HEK293 (cell line): ENCODE data around the gene PYCR2.

Experiments
- OVOL3 ChIP-seq: fragments of 450-650 bp; formaldehyde crosslinking; IDR thresholded peaks from 2 replicates; pipeline ENCODE4 v1.5.1; 2016; ENCODE audit warnings: missing biosample characterization, missing genetic modification characterization
- ZNF174 ChIP-seq: fragments of 450-650 bp; formaldehyde crosslinking; IDR thresholded peaks from 2 replicates; pipeline ENCODE4 v1.5.0; 2017; ENCODE audit warnings: missing biosample characterization, mild to moderate bottlenecking, missing genetic modification characterization
- ZNF214 ChIP-seq: fragments of 450-650 bp; formaldehyde crosslinking; IDR thresholded peaks from 2 replicates; pipeline ENCODE4 v1.5.1; 2017; ENCODE audit warnings: missing biosample characterization, mild to moderate bottlenecking, missing genetic modification characterization, borderline replicate concordance
- ZNF335 ChIP-seq: fragments of 450-650 bp; formaldehyde crosslinking; conservative IDR thresholded peaks from 2 replicates; pipeline ENCODE4 v1.5.1; 2016; ENCODE audit warnings: missing biosample characterization, missing genetic modification characterization
- ZNF423 ChIP-seq: fragments of 450-650 bp; formaldehyde crosslinking; IDR thresholded peaks from 2 replicates; pipeline ENCODE4 v1.5.1; 2016; ENCODE audit warnings: missing biosample characterization, missing genetic modification characterization
- TF ChIP-seq, protein P1 (sequence below): fragments of 450-650 bp; formaldehyde crosslinking; IDR thresholded peaks from 2 replicates; pipeline ENCODE4 v1.5.1; 2016; ENCODE audit warnings: missing biosample characterization, missing genetic modification characterization
- TF ChIP-seq, protein P2 (sequence below): fragments of 450-650 bp; formaldehyde crosslinking; IDR thresholded peaks from 2 replicates; pipeline ENCODE4 v1.5.1; 2016; ENCODE audit warnings: missing biosample characterization, missing genetic modification characterization

DNA sequence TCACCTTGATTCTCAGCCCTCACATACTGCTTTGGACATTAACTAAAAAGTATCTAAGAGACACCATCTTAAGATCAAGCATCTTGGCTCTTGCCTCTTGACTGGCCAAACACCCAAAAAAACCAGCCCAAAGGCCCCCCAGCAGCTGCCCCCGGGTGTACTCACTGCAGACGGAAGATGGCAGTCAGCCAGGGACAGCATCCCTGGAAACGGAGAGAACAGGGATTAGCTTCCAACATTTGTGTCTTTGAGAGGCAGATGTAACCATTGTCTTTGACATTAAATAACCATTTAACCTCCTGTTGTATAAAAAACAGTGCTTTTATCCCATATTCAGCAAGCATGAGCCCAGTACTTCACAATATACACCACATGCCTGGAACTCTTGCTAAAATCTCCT lies 53.1 kb downstream of the PYCR2 start:
- TF ChIP-seq ZNF335 (tag by site-specific recombination): no peak
- TF ChIP-seq ZNF214 (tag by site-specific recombination): no peak
- no peak for TF ChIP-seq ZNF174
- no peak for TF ChIP-seq ZNF423
- TF ChIP-seq, protein P1, sequence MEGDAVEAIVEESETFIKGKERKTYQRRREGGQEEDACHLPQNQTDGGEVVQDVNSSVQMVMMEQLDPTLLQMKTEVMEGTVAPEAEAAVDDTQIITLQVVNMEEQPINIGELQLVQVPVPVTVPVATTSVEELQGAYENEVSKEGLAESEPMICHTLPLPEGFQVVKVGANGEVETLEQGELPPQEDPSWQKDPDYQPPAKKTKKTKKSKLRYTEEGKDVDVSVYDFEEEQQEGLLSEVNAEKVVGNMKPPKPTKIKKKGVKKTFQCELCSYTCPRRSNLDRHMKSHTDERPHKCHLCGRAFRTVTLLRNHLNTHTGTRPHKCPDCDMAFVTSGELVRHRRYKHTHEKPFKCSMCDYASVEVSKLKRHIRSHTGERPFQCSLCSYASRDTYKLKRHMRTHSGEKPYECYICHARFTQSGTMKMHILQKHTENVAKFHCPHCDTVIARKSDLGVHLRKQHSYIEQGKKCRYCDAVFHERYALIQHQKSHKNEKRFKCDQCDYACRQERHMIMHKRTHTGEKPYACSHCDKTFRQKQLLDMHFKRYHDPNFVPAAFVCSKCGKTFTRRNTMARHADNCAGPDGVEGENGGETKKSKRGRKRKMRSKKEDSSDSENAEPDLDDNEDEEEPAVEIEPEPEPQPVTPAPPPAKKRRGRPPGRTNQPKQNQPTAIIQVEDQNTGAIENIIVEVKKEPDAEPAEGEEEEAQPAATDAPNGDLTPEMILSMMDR: no peak
- TF ChIP-seq, protein P2, sequence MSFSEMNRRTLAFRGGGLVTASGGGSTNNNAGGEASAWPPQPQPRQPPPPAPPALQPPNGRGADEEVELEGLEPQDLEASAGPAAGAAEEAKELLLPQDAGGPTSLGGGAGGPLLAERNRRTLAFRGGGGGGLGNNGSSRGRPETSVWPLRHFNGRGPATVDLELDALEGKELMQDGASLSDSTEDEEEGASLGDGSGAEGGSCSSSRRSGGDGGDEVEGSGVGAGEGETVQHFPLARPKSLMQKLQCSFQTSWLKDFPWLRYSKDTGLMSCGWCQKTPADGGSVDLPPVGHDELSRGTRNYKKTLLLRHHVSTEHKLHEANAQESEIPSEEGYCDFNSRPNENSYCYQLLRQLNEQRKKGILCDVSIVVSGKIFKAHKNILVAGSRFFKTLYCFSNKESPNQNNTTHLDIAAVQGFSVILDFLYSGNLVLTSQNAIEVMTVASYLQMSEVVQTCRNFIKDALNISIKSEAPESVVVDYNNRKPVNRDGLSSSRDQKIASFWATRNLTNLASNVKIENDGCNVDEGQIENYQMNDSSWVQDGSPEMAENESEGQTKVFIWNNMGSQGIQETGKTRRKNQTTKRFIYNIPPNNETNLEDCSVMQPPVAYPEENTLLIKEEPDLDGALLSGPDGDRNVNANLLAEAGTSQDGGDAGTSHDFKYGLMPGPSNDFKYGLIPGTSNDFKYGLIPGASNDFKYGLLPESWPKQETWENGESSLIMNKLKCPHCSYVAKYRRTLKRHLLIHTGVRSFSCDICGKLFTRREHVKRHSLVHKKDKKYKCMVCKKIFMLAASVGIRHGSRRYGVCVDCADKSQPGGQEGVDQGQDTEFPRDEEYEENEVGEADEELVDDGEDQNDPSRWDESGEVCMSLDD (tag by site-specific recombination): no peak
- no peak for TF ChIP-seq OVOL3 (tag by site-specific recombination)
